Activated T-cell treated with anti-CD3 and anti-CD28 coated beads for 4 hours (primary cell): ENCODE data around the gene RASGEF1B.
A peak's percentile ranks its signal among the peaks of the same experiment; 100 is the strongest.

Experiments
- DNase-seq: peaks from one replicate; pipeline ENCODE4 v3.0.0-alpha.2; 2020

RASGEF1B gene

GRCh38 chr4:81465406-81466340, 6.0 kb downstream of the RASGEF1B start:
- no peak for DNase-seq

- no peak for DNase-seq
Observed at GRCh38 chr4:81460834-81461233, 10.9 kb downstream of the RASGEF1B start.

- DNase-seq, result no peak
Observed at GRCh38 chr4:81460191-81460701, 11.5 kb downstream of the RASGEF1B start.

GRCh38 chr4:81459228-81459627, 12.5 kb downstream of the RASGEF1B start:
- no peak for DNase-seq

GRCh38 chr4:81457921-81458520, 13.7 kb downstream of the RASGEF1B start:
- DNase-seq, result no peak

GRCh38 chr4:81457345-81457744, 14.4 kb downstream of the RASGEF1B start:
- no peak for DNase-seq

GRCh38 chr4:81455897-81456296, 15.8 kb downstream of the RASGEF1B start:
- DNase-seq, result no peak

GRCh38 chr4:81454948-81455347, 16.8 kb downstream of the RASGEF1B start:
- DNase-seq, result no peak

GRCh38 chr4:81454499-81454898, 17.2 kb downstream of the RASGEF1B start:
- DNase-seq, result peak; percentile 14

GRCh38 chr4:81453024-81453423, 18.7 kb downstream of the RASGEF1B start:
- DNase-seq, result no peak

- no peak for DNase-seq
Observed at GRCh38 chr4:81452452-81453006, 19.2 kb downstream of the RASGEF1B start.

GRCh38 chr4:81449015-81449414, 22.7 kb downstream of the RASGEF1B start:
- DNase-seq, result no peak

GRCh38 chr4:81447566-81448229, 24.0 kb downstream of the RASGEF1B start:
- DNase-seq, result no peak

- no peak for DNase-seq
Observed at GRCh38 chr4:81446634-81447033, 25.1 kb downstream of the RASGEF1B start.

- no peak for DNase-seq
Observed at GRCh38 chr4:81445196-81445595, 26.5 kb downstream of the RASGEF1B start.

GRCh38 chr4:81442484-81443085, 29.1 kb downstream of the RASGEF1B start:
- no peak for DNase-seq

- no peak for DNase-seq
Observed at GRCh38 chr4:81440949-81441348, 30.8 kb downstream of the RASGEF1B start.

- no peak for DNase-seq
Observed at GRCh38 chr4:81436941-81437574, 34.6 kb downstream of the RASGEF1B start.

- no peak for DNase-seq
Observed at GRCh38 chr4:81436096-81436495, 35.6 kb downstream of the RASGEF1B start.

- no peak for DNase-seq
Observed at GRCh38 chr4:81432825-81433224, 38.9 kb downstream of the RASGEF1B start.

- DNase-seq, result no peak
Observed at GRCh38 chr4:81431971-81432370, 39.7 kb downstream of the RASGEF1B start.

GRCh38 chr4:81429607-81430006, 42.1 kb downstream of the RASGEF1B start:
- DNase-seq, result no peak
